Neural cell (in vitro differentiated cells): ENCODE data around the gene TMBIM4. TPM values are rescaled to one million over a fixed set of nuclear protein-coding genes. Genes with fewer than 3 reads are reported as not detected.

Source experiments
- H2AFZ ChIP-seq: fragments of 200-600, 300-800 bp; sonication (generic), shearing (Covaris generic); 2 replicates; pipeline ENCODE4 v1.6.0; 2014; ENCODE audit warnings: low read depth, mild to moderate bottlenecking, antibody characterized with exemption, low read length, moderate library complexity
- H3F3A ChIP-seq: fragments of 200-600 bp; shearing (Covaris generic); 2 replicates; pipeline ENCODE4 v1.6.1; 2016; ENCODE audit warnings: mild to moderate bottlenecking, moderate library complexity, mixed read lengths, antibody characterized with exemption, low read length; ENCODE audit not compliant: insufficient read depth, poor library complexity, severe bottlenecking
- H3K27ac ChIP-seq: fragments of 200-600, 300-800 bp; sonication (generic), shearing (Covaris generic); 2 replicates; pipeline ENCODE4 v1.5.1; 2014; ENCODE audit warnings: mild to moderate bottlenecking, low read length, moderate library complexity
- H3K27me3 ChIP-seq: fragments of 300-800, 200-600 bp; sonication (generic), shearing (Covaris generic); 2 replicates; pipeline ENCODE4 v1.6.0; 2014; ENCODE audit warnings: mild to moderate bottlenecking, low read depth, low read length, moderate library complexity; ENCODE audit not compliant: insufficient read depth
- H3K36me3 ChIP-seq: fragments of 300-800, 200-600 bp; sonication (generic), shearing (Covaris generic); 2 replicates; pipeline ENCODE4 v1.5.1; 2014; ENCODE audit warnings: mild to moderate bottlenecking, antibody characterized with exemption, low read length, moderate library complexity; ENCODE audit not compliant: insufficient read depth
- H3K4me2 ChIP-seq: fragments of 300-800, 200-600 bp; sonication (generic), shearing (Covaris generic); 2 replicates; pipeline ENCODE4 v1.6.0; 2014; ENCODE audit warnings: mild to moderate bottlenecking, low read length
- H3K4me3 ChIP-seq: fragments of 300-800, 200-600 bp; sonication (generic), shearing (Covaris generic); 2 replicates; pipeline ENCODE4 v1.5.1; 2014; ENCODE audit warnings: mild to moderate bottlenecking, low read length, moderate library complexity
- H3K79me2 ChIP-seq: fragments of 200-600 bp; shearing (Covaris generic); replicated peaks from 2 replicates; pipeline ENCODE4 v1.6.0; 2014; ENCODE audit warnings: mild to moderate bottlenecking, low read length, moderate library complexity; ENCODE audit not compliant: insufficient read depth
- H3K9ac ChIP-seq: fragments of 300-800, 200-600 bp; sonication (generic), shearing (Covaris generic); 2 replicates; pipeline ENCODE4 v1.6.1; 2016; ENCODE audit warnings: mild to moderate bottlenecking, low read length, mixed read lengths
- H3K9me2 ChIP-seq: fragments of 200-600 bp; shearing (Covaris generic); 2 replicates; pipeline ENCODE4 v1.6.1; 2016; ENCODE audit warnings: mild to moderate bottlenecking, low read length, mixed read lengths; ENCODE audit not compliant: insufficient read depth
- H3K9me3 ChIP-seq: fragments of 200-600, 300-800 bp; sonication (generic), shearing (Covaris generic); 2 replicates; pipeline ENCODE4 v1.6.1; 2016; ENCODE audit warnings: mild to moderate bottlenecking, mixed run types, low read length, moderate library complexity, mixed read lengths
- H4K20me1 ChIP-seq: fragments of 200-600 bp; shearing (Covaris generic); 2 replicates; pipeline ENCODE4 v1.6.1; 2016; ENCODE audit warnings: mild to moderate bottlenecking, mixed run types; ENCODE audit not compliant: insufficient read depth
- EP300 ChIP-seq: fragments of 450-650 bp; conservative IDR thresholded peaks from 2 replicates; pipeline ENCODE4 v1.6.1; 2014; ENCODE audit warnings: antibody characterized with exemption, mild to moderate bottlenecking, moderate library complexity; ENCODE audit not compliant: poor library complexity, severe bottlenecking
- EZH2 ChIP-seq: fragments of 200-600, 300-800 bp; shearing (Covaris generic), sonication (generic); IDR thresholded peaks from 2 replicates; pipeline ENCODE4 v1.6.1; 2014; ENCODE audit warnings: antibody characterized with exemption, low read length, borderline replicate concordance, mild to moderate bottlenecking; ENCODE audit not compliant: insufficient read depth, poor library complexity, severe bottlenecking
- MXI1 ChIP-seq: fragments of 450-650 bp; conservative IDR thresholded peaks from 2 replicates; pipeline ENCODE4 v1.6.1; 2014; ENCODE audit warnings: antibody characterized with exemption, mild to moderate bottlenecking; ENCODE audit not compliant: poor library complexity, severe bottlenecking
- POLR2AphosphoS5 ChIP-seq: IDR thresholded peaks from 2 replicates; pipeline ENCODE4 v1.6.1; 2012
- RAD21 ChIP-seq: fragments of 450-650 bp; conservative IDR thresholded peaks from 2 replicates; pipeline ENCODE4 v1.6.1; 2014; ENCODE audit warnings: antibody characterized with exemption, mild to moderate bottlenecking, moderate library complexity
- SMC3 ChIP-seq: fragments of 450-650 bp; conservative IDR thresholded peaks from 2 replicates; pipeline ENCODE4 v1.6.1; 2014; ENCODE audit warnings: antibody characterized with exemption, mild to moderate bottlenecking, moderate library complexity; ENCODE audit not compliant: poor library complexity
- TAF1 ChIP-seq: IDR thresholded peaks from 2 replicates; pipeline ENCODE4 v1.6.1; 2012; ENCODE audit warnings: low read depth
- polyA plus RNA-seq: library from polyadenylated mRNA; depleted of rRNA; stranded (reverse); fragments of >200 nt; gene quantifications from 2 replicates; pipeline ENCODE4 v1.2.3, GENCODE V29; 2014
- TF ChIP-seq, protein P1 (sequence below): fragments of 450-650 bp; IDR thresholded peaks from 2 replicates; pipeline ENCODE4 v1.5.1; 2014; ENCODE audit warnings: antibody characterized with exemption, mild to moderate bottlenecking, moderate library complexity; ENCODE audit not compliant: poor library complexity, severe bottlenecking
- TF ChIP-seq, protein P2 (sequence below): IDR thresholded peaks from 2 replicates; pipeline ENCODE4 v1.6.1; 2012; ENCODE audit warnings: borderline replicate concordance

Gene TMBIM4
- polyA plus RNA-seq, 1 donor from 2014 or later: 24.5 TPM

DNA sequence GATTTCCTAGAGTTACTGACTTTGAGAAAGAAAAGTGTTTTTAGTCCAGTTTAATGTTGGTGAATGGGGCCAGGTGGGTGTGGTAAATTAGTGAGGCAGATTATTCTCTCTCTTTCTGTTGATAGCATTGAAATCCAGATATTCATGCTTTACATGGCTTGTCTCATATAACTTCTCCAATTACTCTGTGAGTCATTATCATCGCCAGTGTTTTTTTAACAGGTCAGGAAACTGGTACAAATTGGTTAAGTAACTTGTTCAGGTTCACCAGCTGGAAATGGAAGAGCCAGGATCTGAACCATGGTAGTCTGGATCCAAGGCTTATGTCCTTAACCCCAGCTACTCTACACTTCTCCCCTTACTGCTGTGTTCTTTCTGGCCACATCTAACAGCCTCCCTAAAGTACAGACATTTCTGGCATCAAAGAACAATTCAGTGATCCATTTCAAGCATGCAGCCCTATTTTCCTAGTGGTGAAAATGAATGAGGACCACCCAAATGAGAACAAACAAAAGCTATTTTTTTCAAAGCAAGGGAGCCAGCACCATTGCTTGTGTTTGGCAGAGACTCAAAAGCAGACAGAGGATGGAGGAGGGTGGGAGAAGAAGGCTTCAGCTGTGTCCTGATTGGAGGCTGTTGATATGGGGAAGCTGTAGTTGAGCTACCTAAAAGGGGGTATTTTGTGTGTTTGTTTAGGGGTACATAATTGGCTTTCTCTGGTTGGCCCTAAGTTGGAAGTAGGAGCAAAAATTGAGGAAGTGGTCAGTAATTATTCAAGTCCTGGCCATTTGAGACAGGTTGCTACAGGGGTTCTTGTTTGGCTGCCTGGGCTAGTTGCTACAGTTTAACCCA lies 20.9 kb upstream of the TMBIM4 start:
- Histone ChIP-seq H3K36me3 (no peaks in the 10 kb centered on the region), H2AFZ (no peak overlapping the region), H3K4me2 (no peak overlapping the region), H3K9me2 (no peaks in the 10 kb centered on the region), H3K27ac (no peak overlapping the region), H3K9me3 (peaks cover 5% of the 10 kb centered on the region), H3K9ac (no peak overlapping the region), H3K79me2 (no peaks in the 10 kb centered on the region), H4K20me1 (no peaks in the 10 kb centered on the region), H3F3A (no peaks in the 10 kb centered on the region), H3K4me3 (no peak overlapping the region), H3K27me3 (peaks cover 37% of the 10 kb centered on the region)
- TF ChIP-seq EP300 (no peak), RAD21 (no peak), TAF1 (no peak), POLR2AphosphoS5 (no peak), EZH2 (no peak), MXI1 (no peak), SMC3 (no peak)
- TF ChIP-seq, protein P1, sequence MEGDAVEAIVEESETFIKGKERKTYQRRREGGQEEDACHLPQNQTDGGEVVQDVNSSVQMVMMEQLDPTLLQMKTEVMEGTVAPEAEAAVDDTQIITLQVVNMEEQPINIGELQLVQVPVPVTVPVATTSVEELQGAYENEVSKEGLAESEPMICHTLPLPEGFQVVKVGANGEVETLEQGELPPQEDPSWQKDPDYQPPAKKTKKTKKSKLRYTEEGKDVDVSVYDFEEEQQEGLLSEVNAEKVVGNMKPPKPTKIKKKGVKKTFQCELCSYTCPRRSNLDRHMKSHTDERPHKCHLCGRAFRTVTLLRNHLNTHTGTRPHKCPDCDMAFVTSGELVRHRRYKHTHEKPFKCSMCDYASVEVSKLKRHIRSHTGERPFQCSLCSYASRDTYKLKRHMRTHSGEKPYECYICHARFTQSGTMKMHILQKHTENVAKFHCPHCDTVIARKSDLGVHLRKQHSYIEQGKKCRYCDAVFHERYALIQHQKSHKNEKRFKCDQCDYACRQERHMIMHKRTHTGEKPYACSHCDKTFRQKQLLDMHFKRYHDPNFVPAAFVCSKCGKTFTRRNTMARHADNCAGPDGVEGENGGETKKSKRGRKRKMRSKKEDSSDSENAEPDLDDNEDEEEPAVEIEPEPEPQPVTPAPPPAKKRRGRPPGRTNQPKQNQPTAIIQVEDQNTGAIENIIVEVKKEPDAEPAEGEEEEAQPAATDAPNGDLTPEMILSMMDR: no peak
- TF ChIP-seq, protein P2, sequence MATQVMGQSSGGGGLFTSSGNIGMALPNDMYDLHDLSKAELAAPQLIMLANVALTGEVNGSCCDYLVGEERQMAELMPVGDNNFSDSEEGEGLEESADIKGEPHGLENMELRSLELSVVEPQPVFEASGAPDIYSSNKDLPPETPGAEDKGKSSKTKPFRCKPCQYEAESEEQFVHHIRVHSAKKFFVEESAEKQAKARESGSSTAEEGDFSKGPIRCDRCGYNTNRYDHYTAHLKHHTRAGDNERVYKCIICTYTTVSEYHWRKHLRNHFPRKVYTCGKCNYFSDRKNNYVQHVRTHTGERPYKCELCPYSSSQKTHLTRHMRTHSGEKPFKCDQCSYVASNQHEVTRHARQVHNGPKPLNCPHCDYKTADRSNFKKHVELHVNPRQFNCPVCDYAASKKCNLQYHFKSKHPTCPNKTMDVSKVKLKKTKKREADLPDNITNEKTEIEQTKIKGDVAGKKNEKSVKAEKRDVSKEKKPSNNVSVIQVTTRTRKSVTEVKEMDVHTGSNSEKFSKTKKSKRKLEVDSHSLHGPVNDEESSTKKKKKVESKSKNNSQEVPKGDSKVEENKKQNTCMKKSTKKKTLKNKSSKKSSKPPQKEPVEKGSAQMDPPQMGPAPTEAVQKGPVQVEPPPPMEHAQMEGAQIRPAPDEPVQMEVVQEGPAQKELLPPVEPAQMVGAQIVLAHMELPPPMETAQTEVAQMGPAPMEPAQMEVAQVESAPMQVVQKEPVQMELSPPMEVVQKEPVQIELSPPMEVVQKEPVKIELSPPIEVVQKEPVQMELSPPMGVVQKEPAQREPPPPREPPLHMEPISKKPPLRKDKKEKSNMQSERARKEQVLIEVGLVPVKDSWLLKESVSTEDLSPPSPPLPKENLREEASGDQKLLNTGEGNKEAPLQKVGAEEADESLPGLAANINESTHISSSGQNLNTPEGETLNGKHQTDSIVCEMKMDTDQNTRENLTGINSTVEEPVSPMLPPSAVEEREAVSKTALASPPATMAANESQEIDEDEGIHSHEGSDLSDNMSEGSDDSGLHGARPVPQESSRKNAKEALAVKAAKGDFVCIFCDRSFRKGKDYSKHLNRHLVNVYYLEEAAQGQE: no peak

DNA sequence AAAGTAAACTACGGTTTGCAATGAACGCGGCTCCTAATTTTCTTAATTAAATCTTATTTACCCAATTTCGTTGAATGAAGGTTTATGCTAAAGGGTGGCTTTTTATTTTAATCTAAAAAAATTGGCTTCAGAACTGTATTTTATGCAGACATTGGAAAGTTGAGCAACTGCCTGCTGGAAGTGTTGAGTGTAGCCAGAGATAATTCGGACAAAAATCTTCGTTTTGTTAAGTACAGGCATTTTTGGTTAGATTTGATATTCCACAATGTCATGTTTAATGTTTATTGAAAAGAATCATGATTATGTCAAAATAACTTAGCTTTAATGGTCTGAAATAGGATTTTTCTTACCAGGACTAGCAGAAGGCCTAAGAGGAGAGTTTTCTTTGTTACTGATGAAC lies 20.1 kb upstream of the TMBIM4 start:
- TF ChIP-seq EP300 (no peak), SMC3 (no peak), POLR2AphosphoS5 (no peak), EZH2 (no peak), TAF1 (no peak), MXI1 (no peak), RAD21 (no peak)
- TF ChIP-seq, protein P2: no peak
- no peaks in the 10 kb centered on the region for H3K9me2 ChIP-seq
- H3K4me2 ChIP-seq: no peak overlapping the region
- peaks cover 37% of the 10 kb centered on the region for H3K27me3 ChIP-seq
- H3F3A ChIP-seq: no peaks in the 10 kb centered on the region
- H3K9me3 ChIP-seq: peaks cover 5% of the 10 kb centered on the region
- H2AFZ ChIP-seq: no peak overlapping the region
- no peaks in the 10 kb centered on the region for H3K79me2 ChIP-seq
- no peak overlapping the region for H3K9ac ChIP-seq
- no peak overlapping the region for H3K4me3 ChIP-seq
- H3K36me3 ChIP-seq: no peaks in the 10 kb centered on the region
- no peaks in the 10 kb centered on the region for H4K20me1 ChIP-seq
- H3K27ac ChIP-seq: no peak overlapping the region
